WTC11 (cell line): ENCODE measurements around the gene CLEC2A. TPM values are rescaled to one million over a fixed set of nuclear protein-coding genes. Genes with fewer than 3 reads are reported as not detected.

Experiments
- ATAC-seq: fragments of 200-7000 bp; cut with Tn5 transposase; 2 replicates; pipeline ENCODE4 v1.10.0; 2021; ENCODE audit warnings: mild to moderate bottlenecking, moderate library complexity
- CTCF ChIA-PET: fragments of 300-600 bp; sonication (Branson Sonifier 250); formaldehyde crosslinking; loops from one replicate; lab custom pipeline; 2021; ENCODE audit warnings: antibody characterized with exemption; lab: Charles Lee
- POLR2A ChIA-PET: fragments of 350-600 bp; sonication (Branson Sonifier 250); formaldehyde crosslinking; loops from one replicate; lab custom pipeline; 2021; ENCODE audit warnings: antibody characterized with exemption; lab: Charles Lee
- DNase-seq: peaks from one replicate; pipeline ENCODE4 v3.0.0; 2021; ENCODE audit warnings: low spot score
- H3K27ac Mint-ChIP-seq: 2 replicates; pipeline ENCODE4 v1.8.0; 2021; ENCODE audit warnings: mixed read lengths
- H3K27me3 Mint-ChIP-seq: 2 replicates; pipeline ENCODE4 v1.8.0; 2021; ENCODE audit warnings: low read depth, mild to moderate bottlenecking, moderate library complexity, mixed read lengths
- H3K36me3 Mint-ChIP-seq: 2 replicates; pipeline ENCODE4 v1.8.0; 2021; ENCODE audit warnings: mixed read lengths
- H3K4me1 Mint-ChIP-seq: 2 replicates; pipeline ENCODE4 v1.8.0; 2022; ENCODE audit warnings: mixed read lengths
- H3K4me3 Mint-ChIP-seq: 2 replicates; pipeline ENCODE4 v1.8.0; 2021; ENCODE audit warnings: mild to moderate bottlenecking, moderate library complexity, mixed read lengths
- H3K9me3 Mint-ChIP-seq: 2 replicates; pipeline ENCODE4 v1.8.0; 2021; ENCODE audit warnings: mixed read lengths
- ATF1 ChIP-seq: sonication (generic); formaldehyde crosslinking; IDR thresholded peaks from 2 replicates; pipeline ENCODE4 v1.8.1; 2023; ENCODE audit warnings: mild to moderate bottlenecking, moderate library complexity, missing genetic modification reagents
- CBFB ChIP-seq: sonication (generic); formaldehyde crosslinking; IDR thresholded peaks from 2 replicates; pipeline ENCODE4 v1.8.1; 2022; ENCODE audit warnings: mild to moderate bottlenecking, low read depth, missing genetic modification reagents
- MYBL2 ChIP-seq: sonication (generic); formaldehyde crosslinking; IDR thresholded peaks from 2 replicates; pipeline ENCODE4 v1.8.1; 2023; ENCODE audit warnings: mild to moderate bottlenecking, moderate library complexity, missing genetic modification reagents
- TEAD4 ChIP-seq: sonication (generic); formaldehyde crosslinking; IDR thresholded peaks from 2 replicates; pipeline ENCODE4 v1.8.0; 2022; ENCODE audit warnings: mild to moderate bottlenecking, missing genetic modification reagents
- TP53 ChIP-seq: sonication (generic); formaldehyde crosslinking; IDR thresholded peaks from 2 replicates; pipeline ENCODE4 v1.8.1; 2023; ENCODE audit warnings: mild to moderate bottlenecking, missing genetic modification reagents
- USF1 ChIP-seq: sonication (generic); formaldehyde crosslinking; IDR thresholded peaks from 2 replicates; pipeline ENCODE4 v1.8.0; 2022; ENCODE audit warnings: mild to moderate bottlenecking, missing genetic modification reagents
- ZNF121 ChIP-seq: sonication (generic); formaldehyde crosslinking; IDR thresholded peaks from 2 replicates; pipeline ENCODE4 v1.8.0; 2023; ENCODE audit warnings: missing genetic modification reagents
- ZNF232 ChIP-seq: sonication (generic); formaldehyde crosslinking; IDR thresholded peaks from 2 replicates; pipeline ENCODE4 v1.8.0; 2022; ENCODE audit warnings: mild to moderate bottlenecking, missing genetic modification reagents
- ZNF263 ChIP-seq: sonication (generic); formaldehyde crosslinking; IDR thresholded peaks from 2 replicates; pipeline ENCODE4 v1.8.1; 2022; ENCODE audit warnings: low read depth, mild to moderate bottlenecking, moderate library complexity, missing genetic modification reagents
- ZNF317 ChIP-seq: sonication (generic); formaldehyde crosslinking; IDR thresholded peaks from 2 replicates; pipeline ENCODE4 v1.8.1; 2023; ENCODE audit warnings: low read depth, mild to moderate bottlenecking, moderate library complexity, missing genetic modification reagents, borderline replicate concordance
- ZNF396 ChIP-seq: fragments of 250-450 bp; sonication (Bioruptor Pico); IDR thresholded peaks from 2 replicates; pipeline ENCODE4 v1.8.0; 2021; ENCODE audit warnings: mild to moderate bottlenecking, moderate library complexity, borderline replicate concordance
- total RNA-seq: library from RNA; stranded (reverse); gene quantifications from 3 replicates; pipeline ENCODE4 v1.2.3, GENCODE V29; 2021
- TF ChIP-seq, protein P1 (sequence below): sonication (generic); formaldehyde crosslinking; IDR thresholded peaks from 2 replicates; pipeline ENCODE4 v1.8.0; 2023; ENCODE audit warnings: mild to moderate bottlenecking, missing genetic modification reagents
- TF ChIP-seq, protein P2 (sequence below): fragments of 250-450 bp; sonication (Bioruptor Pico); IDR thresholded peaks from 2 replicates; pipeline ENCODE4 v2.1.2; 2022; ENCODE audit warnings: mild to moderate bottlenecking, moderate library complexity
- TF ChIP-seq, protein P3 (sequence below): sonication (generic); formaldehyde crosslinking; IDR thresholded peaks from 2 replicates; pipeline ENCODE4 v1.8.1; 2022; ENCODE audit warnings: missing genetic modification reagents, borderline replicate concordance
- TF ChIP-seq, protein P4 (sequence below): sonication (generic); formaldehyde crosslinking; IDR thresholded peaks from 2 replicates; pipeline ENCODE4 v1.8.1; 2023; ENCODE audit warnings: mild to moderate bottlenecking, missing genetic modification reagents
- TF ChIP-seq, protein P5 (sequence below): sonication (generic); formaldehyde crosslinking; conservative IDR thresholded peaks from 2 replicates; pipeline ENCODE4 v1.8.1; 2023; ENCODE audit warnings: mild to moderate bottlenecking, low read depth, missing genetic modification reagents, moderate library complexity
- TF ChIP-seq, protein P6 (sequence below): fragments of 250-450 bp; sonication (Bioruptor Pico); IDR thresholded peaks from 2 replicates; pipeline ENCODE4 v1.9.0; 2021; ENCODE audit warnings: mild to moderate bottlenecking, borderline replicate concordance

Gene CLEC2A
- total RNA-seq, 1 experiment from 2014 or later, result 3.5 TPM

- no peak for ATAC-seq
- H3K4me3 Mint-ChIP-seq, result peak overlapping the region; percentile 76
- peaks cover 18% of the 10 kb centered on the region for H3K4me1 Mint-ChIP-seq
- peaks cover 8% of the 10 kb centered on the region for H3K27me3 Mint-ChIP-seq
- TF ChIP-seq ZNF232 (CRISPR knock-in tag) (no peak), TP53 (CRISPR knock-in tag) (no peak), ZNF317 (no peak), TEAD4 (CRISPR knock-in tag) (no peak), ATF1 (no peak), MYBL2 (no peak), CBFB (CRISPR knock-in tag) (no peak), USF1 (no peak), ZNF396 (CRISPR knock-in tag) (no peak)
- TF ChIP-seq, protein P1, sequence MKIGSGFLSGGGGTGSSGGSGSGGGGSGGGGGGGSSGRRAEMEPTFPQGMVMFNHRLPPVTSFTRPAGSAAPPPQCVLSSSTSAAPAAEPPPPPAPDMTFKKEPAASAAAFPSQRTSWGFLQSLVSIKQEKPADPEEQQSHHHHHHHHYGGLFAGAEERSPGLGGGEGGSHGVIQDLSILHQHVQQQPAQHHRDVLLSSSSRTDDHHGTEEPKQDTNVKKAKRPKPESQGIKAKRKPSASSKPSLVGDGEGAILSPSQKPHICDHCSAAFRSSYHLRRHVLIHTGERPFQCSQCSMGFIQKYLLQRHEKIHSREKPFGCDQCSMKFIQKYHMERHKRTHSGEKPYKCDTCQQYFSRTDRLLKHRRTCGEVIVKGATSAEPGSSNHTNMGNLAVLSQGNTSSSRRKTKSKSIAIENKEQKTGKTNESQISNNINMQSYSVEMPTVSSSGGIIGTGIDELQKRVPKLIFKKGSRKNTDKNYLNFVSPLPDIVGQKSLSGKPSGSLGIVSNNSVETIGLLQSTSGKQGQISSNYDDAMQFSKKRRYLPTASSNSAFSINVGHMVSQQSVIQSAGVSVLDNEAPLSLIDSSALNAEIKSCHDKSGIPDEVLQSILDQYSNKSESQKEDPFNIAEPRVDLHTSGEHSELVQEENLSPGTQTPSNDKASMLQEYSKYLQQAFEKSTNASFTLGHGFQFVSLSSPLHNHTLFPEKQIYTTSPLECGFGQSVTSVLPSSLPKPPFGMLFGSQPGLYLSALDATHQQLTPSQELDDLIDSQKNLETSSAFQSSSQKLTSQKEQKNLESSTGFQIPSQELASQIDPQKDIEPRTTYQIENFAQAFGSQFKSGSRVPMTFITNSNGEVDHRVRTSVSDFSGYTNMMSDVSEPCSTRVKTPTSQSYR (CRISPR knock-in tag), result no peak
- TF ChIP-seq, protein P2, sequence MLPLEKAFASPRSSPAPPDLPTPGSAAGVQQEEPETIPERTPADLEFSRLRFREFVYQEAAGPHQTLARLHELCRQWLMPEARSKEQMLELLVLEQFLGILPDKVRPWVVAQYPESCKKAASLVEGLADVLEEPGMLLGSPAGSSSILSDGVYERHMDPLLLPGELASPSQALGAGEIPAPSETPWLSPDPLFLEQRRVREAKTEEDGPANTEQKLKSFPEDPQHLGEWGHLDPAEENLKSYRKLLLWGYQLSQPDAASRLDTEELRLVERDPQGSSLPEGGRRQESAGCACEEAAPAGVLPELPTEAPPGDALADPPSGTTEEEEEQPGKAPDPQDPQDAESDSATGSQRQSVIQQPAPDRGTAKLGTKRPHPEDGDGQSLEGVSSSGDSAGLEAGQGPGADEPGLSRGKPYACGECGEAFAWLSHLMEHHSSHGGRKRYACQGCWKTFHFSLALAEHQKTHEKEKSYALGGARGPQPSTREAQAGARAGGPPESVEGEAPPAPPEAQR (CRISPR knock-in tag), result no peak
- TF ChIP-seq, protein P3, sequence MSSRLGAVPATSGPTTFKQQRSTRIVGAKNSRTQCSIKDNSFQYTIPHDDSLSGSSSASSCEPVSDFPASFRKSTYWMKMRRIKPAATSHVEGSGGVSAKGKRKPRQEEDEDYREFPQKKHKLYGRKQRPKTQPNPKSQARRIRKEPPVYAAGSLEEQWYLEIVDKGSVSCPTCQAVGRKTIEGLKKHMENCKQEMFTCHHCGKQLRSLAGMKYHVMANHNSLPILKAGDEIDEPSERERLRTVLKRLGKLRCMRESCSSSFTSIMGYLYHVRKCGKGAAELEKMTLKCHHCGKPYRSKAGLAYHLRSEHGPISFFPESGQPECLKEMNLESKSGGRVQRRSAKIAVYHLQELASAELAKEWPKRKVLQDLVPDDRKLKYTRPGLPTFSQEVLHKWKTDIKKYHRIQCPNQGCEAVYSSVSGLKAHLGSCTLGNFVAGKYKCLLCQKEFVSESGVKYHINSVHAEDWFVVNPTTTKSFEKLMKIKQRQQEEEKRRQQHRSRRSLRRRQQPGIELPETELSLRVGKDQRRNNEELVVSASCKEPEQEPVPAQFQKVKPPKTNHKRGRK (CRISPR knock-in tag), result no peak
- TF ChIP-seq, protein P4, sequence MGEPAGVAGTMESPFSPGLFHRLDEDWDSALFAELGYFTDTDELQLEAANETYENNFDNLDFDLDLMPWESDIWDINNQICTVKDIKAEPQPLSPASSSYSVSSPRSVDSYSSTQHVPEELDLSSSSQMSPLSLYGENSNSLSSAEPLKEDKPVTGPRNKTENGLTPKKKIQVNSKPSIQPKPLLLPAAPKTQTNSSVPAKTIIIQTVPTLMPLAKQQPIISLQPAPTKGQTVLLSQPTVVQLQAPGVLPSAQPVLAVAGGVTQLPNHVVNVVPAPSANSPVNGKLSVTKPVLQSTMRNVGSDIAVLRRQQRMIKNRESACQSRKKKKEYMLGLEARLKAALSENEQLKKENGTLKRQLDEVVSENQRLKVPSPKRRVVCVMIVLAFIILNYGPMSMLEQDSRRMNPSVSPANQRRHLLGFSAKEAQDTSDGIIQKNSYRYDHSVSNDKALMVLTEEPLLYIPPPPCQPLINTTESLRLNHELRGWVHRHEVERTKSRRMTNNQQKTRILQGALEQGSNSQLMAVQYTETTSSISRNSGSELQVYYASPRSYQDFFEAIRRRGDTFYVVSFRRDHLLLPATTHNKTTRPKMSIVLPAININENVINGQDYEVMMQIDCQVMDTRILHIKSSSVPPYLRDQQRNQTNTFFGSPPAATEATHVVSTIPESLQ, result no peak
- POLR2A ChIA-PET, result no interaction called here
- peaks cover 80% of the 10 kb centered on the region for H3K36me3 Mint-ChIP-seq
- H3K27ac Mint-ChIP-seq, result no peak overlapping the region
- CTCF ChIA-PET, result no interaction called here
- no peak for DNase-seq
- peaks cover 75% of the 10 kb centered on the region for H3K9me3 Mint-ChIP-seq
Measured at GRCh38 chr12:9906873-9907272, 25.3 kb downstream of the CLEC2A start.

- POLR2A ChIA-PET, result no interaction called here
- TF ChIP-seq, protein P5, sequence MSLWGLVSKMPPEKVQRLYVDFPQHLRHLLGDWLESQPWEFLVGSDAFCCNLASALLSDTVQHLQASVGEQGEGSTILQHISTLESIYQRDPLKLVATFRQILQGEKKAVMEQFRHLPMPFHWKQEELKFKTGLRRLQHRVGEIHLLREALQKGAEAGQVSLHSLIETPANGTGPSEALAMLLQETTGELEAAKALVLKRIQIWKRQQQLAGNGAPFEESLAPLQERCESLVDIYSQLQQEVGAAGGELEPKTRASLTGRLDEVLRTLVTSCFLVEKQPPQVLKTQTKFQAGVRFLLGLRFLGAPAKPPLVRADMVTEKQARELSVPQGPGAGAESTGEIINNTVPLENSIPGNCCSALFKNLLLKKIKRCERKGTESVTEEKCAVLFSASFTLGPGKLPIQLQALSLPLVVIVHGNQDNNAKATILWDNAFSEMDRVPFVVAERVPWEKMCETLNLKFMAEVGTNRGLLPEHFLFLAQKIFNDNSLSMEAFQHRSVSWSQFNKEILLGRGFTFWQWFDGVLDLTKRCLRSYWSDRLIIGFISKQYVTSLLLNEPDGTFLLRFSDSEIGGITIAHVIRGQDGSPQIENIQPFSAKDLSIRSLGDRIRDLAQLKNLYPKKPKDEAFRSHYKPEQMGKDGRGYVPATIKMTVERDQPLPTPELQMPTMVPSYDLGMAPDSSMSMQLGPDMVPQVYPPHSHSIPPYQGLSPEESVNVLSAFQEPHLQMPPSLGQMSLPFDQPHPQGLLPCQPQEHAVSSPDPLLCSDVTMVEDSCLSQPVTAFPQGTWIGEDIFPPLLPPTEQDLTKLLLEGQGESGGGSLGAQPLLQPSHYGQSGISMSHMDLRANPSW, result no peak
- TF ChIP-seq ZNF121 (CRISPR knock-in tag) (no peak), ZNF263 (no peak)
- TF ChIP-seq, protein P6, sequence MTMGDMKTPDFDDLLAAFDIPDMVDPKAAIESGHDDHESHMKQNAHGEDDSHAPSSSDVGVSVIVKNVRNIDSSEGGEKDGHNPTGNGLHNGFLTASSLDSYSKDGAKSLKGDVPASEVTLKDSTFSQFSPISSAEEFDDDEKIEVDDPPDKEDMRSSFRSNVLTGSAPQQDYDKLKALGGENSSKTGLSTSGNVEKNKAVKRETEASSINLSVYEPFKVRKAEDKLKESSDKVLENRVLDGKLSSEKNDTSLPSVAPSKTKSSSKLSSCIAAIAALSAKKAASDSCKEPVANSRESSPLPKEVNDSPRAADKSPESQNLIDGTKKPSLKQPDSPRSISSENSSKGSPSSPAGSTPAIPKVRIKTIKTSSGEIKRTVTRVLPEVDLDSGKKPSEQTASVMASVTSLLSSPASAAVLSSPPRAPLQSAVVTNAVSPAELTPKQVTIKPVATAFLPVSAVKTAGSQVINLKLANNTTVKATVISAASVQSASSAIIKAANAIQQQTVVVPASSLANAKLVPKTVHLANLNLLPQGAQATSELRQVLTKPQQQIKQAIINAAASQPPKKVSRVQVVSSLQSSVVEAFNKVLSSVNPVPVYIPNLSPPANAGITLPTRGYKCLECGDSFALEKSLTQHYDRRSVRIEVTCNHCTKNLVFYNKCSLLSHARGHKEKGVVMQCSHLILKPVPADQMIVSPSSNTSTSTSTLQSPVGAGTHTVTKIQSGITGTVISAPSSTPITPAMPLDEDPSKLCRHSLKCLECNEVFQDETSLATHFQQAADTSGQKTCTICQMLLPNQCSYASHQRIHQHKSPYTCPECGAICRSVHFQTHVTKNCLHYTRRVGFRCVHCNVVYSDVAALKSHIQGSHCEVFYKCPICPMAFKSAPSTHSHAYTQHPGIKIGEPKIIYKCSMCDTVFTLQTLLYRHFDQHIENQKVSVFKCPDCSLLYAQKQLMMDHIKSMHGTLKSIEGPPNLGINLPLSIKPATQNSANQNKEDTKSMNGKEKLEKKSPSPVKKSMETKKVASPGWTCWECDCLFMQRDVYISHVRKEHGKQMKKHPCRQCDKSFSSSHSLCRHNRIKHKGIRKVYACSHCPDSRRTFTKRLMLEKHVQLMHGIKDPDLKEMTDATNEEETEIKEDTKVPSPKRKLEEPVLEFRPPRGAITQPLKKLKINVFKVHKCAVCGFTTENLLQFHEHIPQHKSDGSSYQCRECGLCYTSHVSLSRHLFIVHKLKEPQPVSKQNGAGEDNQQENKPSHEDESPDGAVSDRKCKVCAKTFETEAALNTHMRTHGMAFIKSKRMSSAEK (CRISPR knock-in tag), result no peak
Measured at GRCh38 chr12:9902539-9903228, 29.5 kb downstream of the CLEC2A start.

More at GRCh38 chr12:9902539-9903228, 29.5 kb downstream of the CLEC2A start:
- Mint-ChIP-seq H3K9me3 (peaks cover 49% of the 10 kb centered on the region), H3K27ac (no peak overlapping the region), H3K27me3 (no peaks in the 10 kb centered on the region), H3K4me1 (peaks cover 35% of the 10 kb centered on the region), H3K4me3 (peak overlapping the region; percentile 45), H3K36me3 (peaks cover 57% of the 10 kb centered on the region)
- DNase-seq, result no peak
- CTCF ChIA-PET, result no interaction called here
- no peak for ATAC-seq
